GM12878 (cell line): Measurements from ENCODE around the gene HIGD1C. TPM values are rescaled to one million over a fixed set of nuclear protein-coding genes. Genes with fewer than 3 reads are reported as not detected.

Source experiments
- BHLHE40 ChIP-seq, 2 experiments: fragments of 450-650 bp in 1 of 2; IDR thresholded peaks; 2 replicates each; pipeline ENCODE4 v1.6.1; 2011 to 2017; ENCODE audit warnings: low read depth in 2 of 2, borderline replicate concordance in 1 of 2, improper control_type of control experiment in 1 of 2, low read length in 1 of 2, mild to moderate bottlenecking in 1 of 2
- BRCA1 ChIP-seq: IDR thresholded peaks from 2 replicates; pipeline ENCODE4 v1.6.1; 2011; ENCODE audit warnings: low read depth, low read length, improper control_type of control experiment
- CBFB ChIP-seq: IDR thresholded peaks from 2 replicates; pipeline ENCODE4 v1.6.1; 2016; ENCODE audit warnings: antibody characterized with exemption, low read depth
- CEBPB ChIP-seq, 2 experiments: fragments of 150-350 bp in 1 of 2; IDR thresholded peaks; 2 replicates each; pipeline ENCODE4 v1.6.1; 2012 to 2014; ENCODE audit warnings: low read depth in 2 of 2, low read length in 2 of 2, borderline replicate concordance in 1 of 2, inconsistent platforms in 1 of 2
- CHD4 ChIP-seq: fragments of 200-600 bp; sonication (generic); IDR thresholded peaks from 2 replicates; pipeline ENCODE4 v1.6.1; 2016; ENCODE audit warnings: mild to moderate bottlenecking
- IRF4 ChIP-seq: IDR thresholded peaks from 2 replicates; pipeline ENCODE4 v1.6.1; 2011; ENCODE audit warnings: low read depth, low read length
- MEF2A ChIP-seq: IDR thresholded peaks from 2 replicates; pipeline ENCODE4 v1.6.1; 2011; ENCODE audit warnings: low read depth, mild to moderate bottlenecking, low read length, moderate library complexity; ENCODE audit not compliant: insufficient read depth
- POLR2AphosphoS2 ChIP-seq: IDR thresholded peaks from 2 replicates; pipeline ENCODE4 v1.6.1; 2011; ENCODE audit warnings: low read depth, mild to moderate bottlenecking, low read length, improper control_type of control experiment, moderate library complexity
- POU2F2 ChIP-seq: IDR thresholded peaks from 3 replicates; pipeline ENCODE4 v1.6.1; 2011; ENCODE audit warnings: low read depth, mild to moderate bottlenecking, low read length, borderline replicate concordance
- RELA ChIP-seq: fragments of 450-650 bp; IDR thresholded peaks from 2 replicates; pipeline ENCODE4 v1.8.0; 2014; ENCODE audit warnings: borderline replicate concordance; ENCODE audit not compliant: partially characterized antibody
- SKIL ChIP-seq: fragments of 450-650 bp; IDR thresholded peaks from 2 replicates; pipeline ENCODE4 v1.6.1; 2017; ENCODE audit warnings: mild to moderate bottlenecking, low read depth, inconsistent platforms; ENCODE audit not compliant: poor library complexity, severe bottlenecking
- SPI1 ChIP-seq: IDR thresholded peaks from 2 replicates; pipeline ENCODE4 v1.6.1; 2011; ENCODE audit warnings: low read depth, mild to moderate bottlenecking, low read length, moderate library complexity, borderline replicate concordance; ENCODE audit not compliant: insufficient read depth
- SREBF1 ChIP-seq: IDR thresholded peaks from 2 replicates; pipeline ENCODE4 v1.6.1; 2012; ENCODE audit warnings: mild to moderate bottlenecking, low read length
- TCF7 ChIP-seq: IDR thresholded peaks from 2 replicates; pipeline ENCODE4 v1.6.1; 2014; ENCODE audit warnings: antibody characterized with exemption, borderline replicate concordance
- YY1 ChIP-seq: IDR thresholded peaks from 2 replicates; pipeline ENCODE4 v1.6.1; 2011; ENCODE audit warnings: low read depth, mild to moderate bottlenecking, low read length
- ZBED1 ChIP-seq: IDR thresholded peaks from 2 replicates; pipeline ENCODE4 v1.6.1; 2016; ENCODE audit warnings: borderline replicate concordance
- ZNF687 ChIP-seq: fragments of 450-650 bp; IDR thresholded peaks from 2 replicates; pipeline ENCODE4 v1.6.1; 2017; ENCODE audit warnings: mild to moderate bottlenecking, moderate library complexity
- ZZZ3 ChIP-seq: IDR thresholded peaks from 2 replicates; pipeline ENCODE4 v1.6.1; 2011; ENCODE audit warnings: low read depth; ENCODE audit not compliant: control insufficient read depth, insufficient read length
- polyA plus RNA-seq, 11 experiments: library from polyadenylated mRNA; depleted of rRNA in 4 of 11; unstranded in 6 of 11; stranded (reverse) in 5 of 11; fragments of >200 nt; fragmentation: Nextera tagmentation in 4 of 11; fragmentation: Illumina TruSeq in 1 of 11; extraction: Ambion mirVana in 4 of 11; extraction: Trizol in 1 of 11; gene quantifications; 1 replicate in 1 of 11; 2 replicates in 10 of 11; pipeline versions ENCODE4 v1.2.1 to v1.2.3, GENCODE V29; 2011 to 2016; ENCODE audit warnings: inconsistent platforms in 2 of 11, missing spikeins in 2 of 11, low read depth in 1 of 11
- total RNA-seq, 4 experiments: library from RNA; depleted of rRNA in 3 of 4; stranded (reverse); fragments of >200 nt in 3 of 4; fragmentation: Illumina TruSeq in 1 of 4; extraction: Trizol in 1 of 4; gene quantifications; 2 replicates each; pipeline versions ENCODE4 v1.2.1 to v1.2.3, GENCODE V29; 2013 to 2021
- TF ChIP-seq, protein P1 (sequence below): fragments of 450-650 bp; formaldehyde crosslinking; IDR thresholded peaks from 2 replicates; pipeline ENCODE4 v1.5.0; 2022; ENCODE audit warnings: mild to moderate bottlenecking, missing genetic modification characterization

The HIGD1C gene
- total and polyA plus RNA-seq, 10 of the 15 experiments (the other 5 are each of a cell fraction or from before 2014, with no cell fraction given), result not detected

GRCh38 chr12:50924439-50925341, 27.7 kb upstream of the HIGD1C start (continued):
- TF ChIP-seq MEF2A, result peak; percentile 75
- 0 out of 2 replicates have a peak, but pooled peaks have one; percentile 13 for TF ChIP-seq IRF4
- no peak for TF ChIP-seq SKIL
- TF ChIP-seq BRCA1, result no peak
- no peak for TF ChIP-seq CHD4
- no peak for TF ChIP-seq POLR2AphosphoS2
- no peak for TF ChIP-seq ZBED1
- TF ChIP-seq POU2F2, result peak; percentile 63; the same call in 1 of the 3 replicates
- no peak for TF ChIP-seq TCF7
- peak; percentile 91 for TF ChIP-seq SPI1
- TF ChIP-seq, protein P1, sequence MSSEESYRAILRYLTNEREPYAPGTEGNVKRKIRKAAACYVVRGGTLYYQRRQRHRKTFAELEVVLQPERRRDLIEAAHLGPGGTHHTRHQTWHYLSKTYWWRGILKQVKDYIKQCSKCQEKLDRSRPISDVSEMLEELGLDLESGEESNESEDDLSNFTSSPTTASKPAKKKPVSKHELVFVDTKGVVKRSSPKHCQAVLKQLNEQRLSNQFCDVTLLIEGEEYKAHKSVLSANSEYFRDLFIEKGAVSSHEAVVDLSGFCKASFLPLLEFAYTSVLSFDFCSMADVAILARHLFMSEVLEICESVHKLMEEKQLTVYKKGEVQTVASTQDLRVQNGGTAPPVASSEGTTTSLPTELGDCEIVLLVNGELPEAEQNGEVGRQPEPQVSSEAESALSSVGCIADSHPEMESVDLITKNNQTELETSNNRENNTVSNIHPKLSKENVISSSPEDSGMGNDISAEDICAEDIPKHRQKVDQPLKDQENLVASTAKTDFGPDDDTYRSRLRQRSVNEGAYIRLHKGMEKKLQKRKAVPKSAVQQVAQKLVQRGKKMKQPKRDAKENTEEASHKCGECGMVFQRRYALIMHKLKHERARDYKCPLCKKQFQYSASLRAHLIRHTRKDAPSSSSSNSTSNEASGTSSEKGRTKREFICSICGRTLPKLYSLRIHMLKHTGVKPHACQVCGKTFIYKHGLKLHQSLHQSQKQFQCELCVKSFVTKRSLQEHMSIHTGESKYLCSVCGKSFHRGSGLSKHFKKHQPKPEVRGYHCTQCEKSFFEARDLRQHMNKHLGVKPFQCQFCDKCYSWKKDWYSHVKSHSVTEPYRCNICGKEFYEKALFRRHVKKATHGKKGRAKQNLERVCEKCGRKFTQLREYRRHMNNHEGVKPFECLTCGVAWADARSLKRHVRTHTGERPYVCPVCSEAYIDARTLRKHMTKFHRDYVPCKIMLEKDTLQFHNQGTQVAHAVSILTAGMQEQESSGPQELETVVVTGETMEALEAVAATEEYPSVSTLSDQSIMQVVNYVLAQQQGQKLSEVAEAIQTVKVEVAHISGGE (CRISPR knock-in tag), result no peak
- TF ChIP-seq YY1, result no peak
- peak; percentile 84 for TF ChIP-seq SREBF1
- peak in 1 of 2 experiments; percentile 66; a peak in 1 of 4 replicates for TF ChIP-seq BHLHE40 (IDR thresholded peaks at IDR 0.05; ENCODE audit: borderline replicate concordance in 1 of 2, low read depth in 2 of 2, low read length in 1 of 2)
- no peak for TF ChIP-seq ZZZ3
- TF ChIP-seq CEBPB (IDR thresholded peaks at IDR 0.05; ENCODE audit: borderline replicate concordance in 1 of 2, low read depth in 2 of 2, low read length in 2 of 2), result no peak
- no peak for TF ChIP-seq RELA
- no peak for TF ChIP-seq ZNF687
- TF ChIP-seq CBFB, result peak; percentile 57; the same call in 1 of the 2 replicates
